H1 (cell line): ENCODE data around the gene CLCA4. TPM values are rescaled to one million over a fixed set of nuclear protein-coding genes. Genes with fewer than 3 reads are reported as not detected.

Experiments used
- CTCF ChIA-PET: fragments of 300-600 bp; sonication (Branson Sonifier 250); formaldehyde crosslinking; loops from one replicate; lab custom pipeline; 2021; ENCODE audit not compliant: partially characterized antibody; lab: Charles Lee
- POLR2A ChIA-PET: fragments of 300-600 bp; sonication (Branson Sonifier 250); formaldehyde crosslinking; loops from one replicate; lab custom pipeline; 2021; ENCODE audit warnings: inconsistent platforms; ENCODE audit not compliant: partially characterized antibody; lab: Charles Lee
- DNase-seq, 2 experiments: peaks; one replicate each; pipeline versions ENCODE4 v3.0.0 to v3.0.0-alpha.2; 2010 to 2022; ENCODE audit warnings: low spot score in 2 of 2, low read depth in 1 of 2, mixed read lengths in 1 of 2
- FAIRE-seq: peaks from 2 replicates; lab custom pipeline; 2011; peaks lifted over from hg19 to GRCh38; lab: Jason Lieb, UNC
- H2AFZ ChIP-seq: 2 replicates; pipeline ENCODE4 v1.8.1; 2012; ENCODE audit warnings: low read length, inconsistent platforms
- H2AK5ac ChIP-seq: 2 replicates; pipeline ENCODE4 v1.6.1; 2013; ENCODE audit warnings: low read depth, low read length
- H2BK120ac ChIP-seq: replicated peaks from 2 replicates; pipeline ENCODE3; 2013; ENCODE audit warnings: low read depth, low read length, inconsistent platforms
- H2BK12ac ChIP-seq: 2 replicates; pipeline ENCODE4 v1.6.1; 2013; ENCODE audit warnings: low read depth, low read length
- H2BK15ac ChIP-seq: 2 replicates; pipeline ENCODE4 v1.6.1; 2013; ENCODE audit warnings: low read length
- H2BK20ac ChIP-seq: 2 replicates; pipeline ENCODE4 v1.6.1; 2013; ENCODE audit warnings: low read length
- H2BK5ac ChIP-seq: 2 replicates; pipeline ENCODE4 v1.6.1; 2013; ENCODE audit warnings: low read depth, low read length
- H3K14ac ChIP-seq: 2 replicates; pipeline ENCODE4 v1.6.1; 2013; ENCODE audit warnings: inconsistent platforms; ENCODE audit not compliant: insufficient read length
- H3K18ac ChIP-seq: 2 replicates; pipeline ENCODE4 v1.6.1; 2013; ENCODE audit warnings: low read length; ENCODE audit errors: extremely low read depth
- H3K23ac ChIP-seq: 2 replicates; pipeline ENCODE4 v1.6.1; 2013; ENCODE audit warnings: inconsistent platforms; ENCODE audit not compliant: insufficient read length
- H3K23me2 ChIP-seq: 2 replicates; pipeline ENCODE4 v1.6.1; 2013; ENCODE audit warnings: low read depth, low read length
- H3K27ac ChIP-seq: 2 replicates; pipeline ENCODE4 v1.6.1; 2011; ENCODE audit warnings: low read depth, low read length, inconsistent platforms
- H3K27me3 ChIP-seq, 4 experiments: replicated peaks in 1 of 4; 1 replicate in 1 of 4; 2 replicates in 3 of 4; pipeline versions ENCODE4 v1.6.1 to v1.8.1; 2011 to 2013; ENCODE audit warnings: low read length in 3 of 4, mild to moderate bottlenecking in 3 of 4, inconsistent platforms in 2 of 4, mixed read lengths in 2 of 4, moderate library complexity in 1 of 4; ENCODE audit not compliant: control insufficient read depth in 3 of 4, insufficient read depth in 3 of 4; ENCODE audit errors: extremely low read depth in 1 of 4
- H3K36me3 ChIP-seq, 4 experiments: 2 replicates each; pipeline versions ENCODE4 v1.6.1 to v1.8.1; 2011 to 2013; ENCODE audit warnings: mild to moderate bottlenecking in 4 of 4, low read length in 3 of 4, moderate library complexity in 2 of 4, control low read depth in 1 of 4, inconsistent platforms in 1 of 4; ENCODE audit not compliant: insufficient read depth in 4 of 4, control insufficient read depth in 2 of 4
- H3K4ac ChIP-seq: replicated peaks from 2 replicates; pipeline ENCODE3; 2013; ENCODE audit warnings: low read length, low read depth, mixed read lengths, inconsistent platforms; ENCODE audit not compliant: insufficient read length
- H3K4me1 ChIP-seq, 4 experiments: replicated peaks in 1 of 4; 1 replicate in 1 of 4; 2 replicates in 3 of 4; pipeline versions ENCODE4 v1.6.1 to v1.8.1; 2011 to 2013; ENCODE audit warnings: low read length in 3 of 4, inconsistent platforms in 2 of 4, mixed read lengths in 1 of 4; ENCODE audit not compliant: insufficient read depth in 4 of 4, control insufficient read depth in 3 of 4
- H3K4me2 ChIP-seq, 2 experiments: 2 replicates each; pipeline versions ENCODE4 v1.6.1 to v1.8.1; 2011 to 2013; ENCODE audit warnings: low read depth in 2 of 2, low read length in 2 of 2, control low read depth in 1 of 2, inconsistent platforms in 1 of 2, mild to moderate bottlenecking in 1 of 2; ENCODE audit not compliant: insufficient read depth in 1 of 2
- H3K4me3 ChIP-seq, 4 experiments: fragments of 200-600, 300-600 bp in 1 of 4; sonication (generic), shearing (Covaris generic), sonication (Bioruptor Twin) in 1 of 4; 2 replicates each; pipeline versions ENCODE4 v1.5.1 to v1.8.1; 2011 to 2016; ENCODE audit warnings: low read length in 4 of 4, low read depth in 3 of 4, control low read depth in 2 of 4, inconsistent platforms in 2 of 4, mild to moderate bottlenecking in 2 of 4, mixed read lengths in 1 of 4, moderate library complexity in 1 of 4; ENCODE audit not compliant: insufficient read depth in 2 of 4; ENCODE audit errors: extremely low read depth in 1 of 4
- H3K56ac ChIP-seq: replicated peaks from 2 replicates; pipeline ENCODE3; 2013; ENCODE audit warnings: low read depth, mild to moderate bottlenecking, mixed read lengths, low read length, inconsistent platforms; ENCODE audit not compliant: insufficient read length
- H3K79me1 ChIP-seq: 2 replicates; pipeline ENCODE4 v1.6.1; 2013; ENCODE audit warnings: low read depth, low read length, control low read depth
- H3K79me2 ChIP-seq, 2 experiments: 2 replicates each; pipeline versions ENCODE4 v1.6.1 to v1.8.1; 2012 to 2013; ENCODE audit warnings: low read length in 2 of 2, mild to moderate bottlenecking in 2 of 2, inconsistent platforms in 1 of 2; ENCODE audit not compliant: insufficient read depth in 2 of 2, control insufficient read depth in 1 of 2
- H3K9ac ChIP-seq, 4 experiments: replicated peaks in 1 of 4; 1 replicate in 1 of 4; 2 replicates in 3 of 4; pipeline versions ENCODE4 v1.6.1 to v1.8.1; 2011 to 2013; ENCODE audit warnings: low read depth in 3 of 4, low read length in 3 of 4, control low read depth in 2 of 4, mild to moderate bottlenecking in 2 of 4, moderate library complexity in 2 of 4, inconsistent platforms in 1 of 4; ENCODE audit errors: extremely low read depth in 1 of 4
- H3K9me3 ChIP-seq, 2 experiments: 2 replicates each; pipeline versions ENCODE4 v1.6.1 to v1.8.1; 2012 to 2013; ENCODE audit warnings: mild to moderate bottlenecking in 2 of 2, moderate library complexity in 2 of 2, control low read depth in 1 of 2, inconsistent platforms in 1 of 2, low read depth in 1 of 2, low read length in 1 of 2, mixed read lengths in 1 of 2; ENCODE audit not compliant: insufficient read depth in 2 of 2
- H4K20me1 ChIP-seq, 2 experiments: replicated peaks in 1 of 2; 2 replicates each; pipeline versions ENCODE3 to v1.8.1; 2011 to 2013; ENCODE audit warnings: inconsistent platforms in 2 of 2, low read length in 2 of 2, mild to moderate bottlenecking in 1 of 2; ENCODE audit not compliant: insufficient read depth in 2 of 2, control insufficient read depth in 1 of 2
- H4K5ac ChIP-seq: 2 replicates; pipeline ENCODE4 v1.6.1; 2013; ENCODE audit warnings: low read length, low read depth, mixed read lengths, inconsistent platforms; ENCODE audit not compliant: insufficient read length
- H4K8ac ChIP-seq: 2 replicates; pipeline ENCODE4 v1.8.0; 2013; ENCODE audit warnings: mild to moderate bottlenecking, moderate library complexity, low read length, inconsistent platforms; ENCODE audit not compliant: insufficient read depth; ENCODE audit errors: extremely low read depth
- H4K91ac ChIP-seq: replicated peaks from 2 replicates; pipeline ENCODE3; 2013; ENCODE audit warnings: low read length, mixed read lengths, inconsistent platforms; ENCODE audit not compliant: insufficient read length
- POLR2AphosphoS5 ChIP-seq: IDR thresholded peaks from 2 replicates; pipeline ENCODE4 v1.6.1; 2011; ENCODE audit warnings: low read depth, low read length
- RNF2 ChIP-seq: fragments of 200-900, 300-1000 bp; sonication (generic); IDR thresholded peaks from 2 replicates; pipeline ENCODE4 v1.7.1; 2016; ENCODE audit warnings: borderline replicate concordance, low read depth, mild to moderate bottlenecking, antibody characterized with exemption, low read length; ENCODE audit not compliant: poor library complexity, severe bottlenecking; ENCODE audit errors: missing control alignments
- SP2 ChIP-seq: IDR thresholded peaks from 2 replicates; pipeline ENCODE4 v1.6.1; 2012; ENCODE audit warnings: mild to moderate bottlenecking, low read length, inconsistent platforms
- TEAD4 ChIP-seq: IDR thresholded peaks from 2 replicates; pipeline ENCODE4 v1.6.1; 2012; ENCODE audit warnings: low read depth, low read length, inconsistent platforms, mixed read lengths
- WGBS, 2 experiments: shearing (Covaris generic) in 1 of 2; methylation state at CpG; one replicate each; pipeline versions ENCODE4 v1.1.6 to v1.1.7; 2013 to 2015; ENCODE audit warnings: low lambda C conversion rate in 2 of 2, mixed read lengths in 2 of 2, inconsistent platforms in 1 of 2, low coverage in 1 of 2, missing lambda C conversion rate in 1 of 2; ENCODE audit not compliant: insufficient replicate concordance in 2 of 2, insufficient coverage in 1 of 2, insufficient read length in 1 of 2; ENCODE audit errors: extremely low coverage in 1 of 2, missing lambda C conversion rate in 1 of 2; 5-methylcytosine and 5-hydroxymethylcytosine counted together
- polyA plus RNA-seq, 7 experiments: library from polyadenylated mRNA; depleted of rRNA in 3 of 7; stranded (reverse) in 5 of 7; unstranded in 2 of 7; fragments of >200 nt in 5 of 7; fragments of 200-250 nt in 2 of 7; gene quantifications; 1 replicate in 5 of 7; 2 replicates in 1 of 7; 4 replicates in 1 of 7; pipeline versions ENCODE4 v1.2.1 to v1.2.3, GENCODE V29; 2011 to 2013; ENCODE audit warnings: missing spikeins in 2 of 7, mixed read lengths in 2 of 7
- total RNA-seq: library from RNA; stranded (reverse); fragmentation: NEBNext Ultra II Directional; extraction: Animal tissue kit (Norgen Biotek cat#: 25700); gene quantifications from 2 replicates; pipeline ENCODE4 v1.2.1, GENCODE V29; 2021

Gene CLCA4
- total and polyA plus RNA-seq, 2 of the 8 experiments (the other 6 are each of a cell fraction or from before 2014, with no cell fraction given), result not detected

DNA sequence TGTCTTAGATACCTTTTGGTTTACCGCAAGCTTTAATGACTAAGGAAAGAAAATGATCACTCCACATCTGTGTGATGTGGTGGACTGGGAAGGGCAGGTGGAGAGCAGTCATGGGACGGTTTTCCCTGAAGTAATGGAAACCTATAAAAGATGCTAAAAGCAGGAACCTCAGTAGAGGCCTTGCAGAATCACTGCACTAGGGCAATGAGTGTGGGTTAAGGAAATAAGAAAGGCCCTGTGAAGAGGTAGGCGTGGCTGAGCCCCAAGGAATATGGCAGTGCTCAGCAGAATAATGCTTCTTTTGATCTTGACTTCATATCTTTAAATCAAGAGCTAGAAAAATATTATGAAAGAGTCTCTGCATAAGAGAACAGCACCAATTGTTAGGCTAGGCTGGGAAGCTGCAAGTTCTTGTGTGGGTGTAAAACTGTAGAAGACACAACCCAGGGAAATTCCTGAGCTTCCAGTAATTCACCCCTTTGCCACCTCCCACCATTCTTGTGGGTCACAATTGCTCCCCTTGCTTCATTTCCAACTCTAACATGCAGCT, 49.9 kb downstream of the CLCA4 start:
- Histone ChIP-seq H4K91ac (no peak overlapping the region), H4K5ac (no peak overlapping the region), H3K27me3 (no peaks in the 10 kb centered on the region), H3K14ac (no peak overlapping the region), H2BK120ac (no peak overlapping the region), H3K56ac (no peak overlapping the region), H3K27ac (no peak overlapping the region), H3K18ac (no peak overlapping the region), H3K79me1 (no peaks in the 10 kb centered on the region), H3K4me1 (no peaks in the 10 kb centered on the region), H4K20me1 (no peaks in the 10 kb centered on the region), H2AK5ac (no peak overlapping the region), H4K8ac (no peak overlapping the region), H3K4ac (no peak overlapping the region), H2BK5ac (no peak overlapping the region), H3K4me3 (no peak overlapping the region), H3K9ac (no peak overlapping the region), H3K23me2 (no peaks in the 10 kb centered on the region), H2BK12ac (no peak overlapping the region), H2BK15ac (no peak overlapping the region), H3K36me3 (peaks cover 0 to 2% (median 0%) of the 10 kb centered on the region in 4 experiments; a peak in 1 of 8 replicates), H3K4me2 (no peak overlapping the region), H2BK20ac (no peak overlapping the region), H3K79me2 (no peaks in the 10 kb centered on the region), H3K23ac (no peak overlapping the region), H3K9me3 (peaks cover 18 to 24% of the 10 kb centered on the region in 2 experiments), H2AFZ (no peak overlapping the region)
- no peak for TF ChIP-seq RNF2
- no peak for TF ChIP-seq TEAD4
- TF ChIP-seq SP2, result no peak
- no peak for TF ChIP-seq POLR2AphosphoS5
- ChIA-PET CTCF (interaction anchor here (1.1 kb wide), 1 partner anchor 8 kb away, joined by 3 read pairs; no protein-coding TSS in a partner anchor), POLR2A (no interaction called here)
- 94% methylated on average over 3 of the region's 3 CpGs; no CpG with 5 or more reads in 1 of the 2 experiments for WGBS, 2 experiments
- DNase-seq (no peak), FAIRE-seq (no peak)
